ENCODE results near the gene KRTAP10-3. TPM values are rescaled to one million over a fixed set of nuclear protein-coding genes. Genes with fewer than 3 reads are reported as not detected.
A peak's percentile ranks its signal among the peaks of the same experiment; 100 is the strongest.

The KRTAP10-3 gene
- total and polyA plus RNA-seq, 11 donors = not detected

- Histone ChIP-seq H3K36me3 (no peaks in the 10 kb centered on the region), H3K27me3 (peaks cover 0 to 16% (median 0%) of the 10 kb centered on the region in 9 donors), H3K4me3 (no peak overlapping the region), H3K9me3 (no peaks in the 10 kb centered on the region), H3K27ac (no peak overlapping the region), H3K4me1 (peaks cover 0 to 14% (median 0%) of the 10 kb centered on the region in 12 donors)
- DNase-seq = peak in 3 of 5 donors; percentile 19 to 47 (median 26)
- no peak for ATAC-seq
- intact Hi-C loops (cut with DNase I) = loop anchor here in 9 of 10 donors (5.0 to 10.0 kb wide), 6 partner anchors 221 to 419 kb away; no protein-coding TSS in a partner anchor
- 56 to 96% (median 67%) methylated on average over 8 to 15 of the region's 15 CpGs for WGBS, 4 donors
- no peak for TF ChIP-seq POLR2A (IDR thresholded peaks at IDR 0.05)
- TF ChIP-seq, protein P1, sequence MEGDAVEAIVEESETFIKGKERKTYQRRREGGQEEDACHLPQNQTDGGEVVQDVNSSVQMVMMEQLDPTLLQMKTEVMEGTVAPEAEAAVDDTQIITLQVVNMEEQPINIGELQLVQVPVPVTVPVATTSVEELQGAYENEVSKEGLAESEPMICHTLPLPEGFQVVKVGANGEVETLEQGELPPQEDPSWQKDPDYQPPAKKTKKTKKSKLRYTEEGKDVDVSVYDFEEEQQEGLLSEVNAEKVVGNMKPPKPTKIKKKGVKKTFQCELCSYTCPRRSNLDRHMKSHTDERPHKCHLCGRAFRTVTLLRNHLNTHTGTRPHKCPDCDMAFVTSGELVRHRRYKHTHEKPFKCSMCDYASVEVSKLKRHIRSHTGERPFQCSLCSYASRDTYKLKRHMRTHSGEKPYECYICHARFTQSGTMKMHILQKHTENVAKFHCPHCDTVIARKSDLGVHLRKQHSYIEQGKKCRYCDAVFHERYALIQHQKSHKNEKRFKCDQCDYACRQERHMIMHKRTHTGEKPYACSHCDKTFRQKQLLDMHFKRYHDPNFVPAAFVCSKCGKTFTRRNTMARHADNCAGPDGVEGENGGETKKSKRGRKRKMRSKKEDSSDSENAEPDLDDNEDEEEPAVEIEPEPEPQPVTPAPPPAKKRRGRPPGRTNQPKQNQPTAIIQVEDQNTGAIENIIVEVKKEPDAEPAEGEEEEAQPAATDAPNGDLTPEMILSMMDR (IDR thresholded peaks at IDR 0.05) = no peak
Measured at GRCh38 chr21:44513389-44514217, 45.0 kb downstream of the KRTAP10-3 start.

GRCh38 chr21:44512496-44513388, 45.9 kb downstream of the KRTAP10-3 start:
- no peak overlapping the region for H3K27ac ChIP-seq
- H3K36me3 ChIP-seq = no peaks in the 10 kb centered on the region
- intact Hi-C loops (cut with DNase I) = loop anchor here in 9 of 10 donors (5.0 to 10.0 kb wide), 6 partner anchors 222 to 420 kb away; no protein-coding TSS in a partner anchor
- H3K27me3 ChIP-seq = peaks cover 0 to 19% (median 0%) of the 10 kb centered on the region in 9 donors
- TF ChIP-seq POLR2A (IDR thresholded peaks at IDR 0.05) = no peak
- TF ChIP-seq, protein P1 (IDR thresholded peaks at IDR 0.05) = no peak
- DNase-seq = peak in 2 of 5 donors; percentile 19 to 54
- no peak for ATAC-seq
- WGBS, 4 donors = 78 to 83% (median 78%) methylated on average over 18 to 21 of the region's 21 CpGs
- H3K4me3 ChIP-seq = no peak overlapping the region
- peaks cover 0 to 14% (median 0%) of the 10 kb centered on the region in 12 donors for H3K4me1 ChIP-seq
- H3K9me3 ChIP-seq = no peaks in the 10 kb centered on the region

GRCh38 chr21:44511938-44512275, 46.7 kb downstream of the KRTAP10-3 start:
- 78 to 86% (median 80%) methylated on average over 8 of the region's 8 CpGs for WGBS, 4 donors
- Histone ChIP-seq H3K9me3 (no peaks in the 10 kb centered on the region), H3K27ac (no peak overlapping the region), H3K4me1 (peaks cover 0 to 14% (median 0%) of the 10 kb centered on the region in 12 donors), H3K27me3 (peaks cover 0 to 26% (median 0%) of the 10 kb centered on the region in 9 donors), H3K36me3 (no peaks in the 10 kb centered on the region), H3K4me3 (no peak overlapping the region)
- TF ChIP-seq, protein P1 (IDR thresholded peaks at IDR 0.05) = no peak
- no peak for TF ChIP-seq POLR2A (IDR thresholded peaks at IDR 0.05)
- DNase-seq = peak in 1 of 5 donors; percentile 47
- ATAC-seq = no peak
- intact Hi-C loops (cut with DNase I) = loop anchor here in 9 of 10 donors (2.0 to 10.0 kb wide), 8 partner anchors 223 to 420 kb away; no protein-coding TSS in a partner anchor

All from heart left ventricle (tissue), 16 donors.